DOHH2 (cell line): ENCODE results near the gene MZB1.

Experiments used
- EZH2phosphoT487 ChIP-seq: fragments of 200-600 bp; sonication (generic); IDR thresholded peaks from 2 replicates; pipeline ENCODE4 v1.6.1; 2017; ENCODE audit warnings: borderline replicate concordance, mild to moderate bottlenecking, antibody characterized with exemption, low read length, moderate library complexity, mixed read lengths
- TF ChIP-seq, protein P1 (sequence below): fragments of 200-600 bp; sonication (generic); IDR thresholded peaks from one replicate; pipeline ENCODE4 v1.5.1; 2014; ENCODE audit warnings: antibody characterized with exemption, mild to moderate bottlenecking, low read depth, low read length; ENCODE audit not compliant: poor library complexity, severe bottlenecking

DNA sequence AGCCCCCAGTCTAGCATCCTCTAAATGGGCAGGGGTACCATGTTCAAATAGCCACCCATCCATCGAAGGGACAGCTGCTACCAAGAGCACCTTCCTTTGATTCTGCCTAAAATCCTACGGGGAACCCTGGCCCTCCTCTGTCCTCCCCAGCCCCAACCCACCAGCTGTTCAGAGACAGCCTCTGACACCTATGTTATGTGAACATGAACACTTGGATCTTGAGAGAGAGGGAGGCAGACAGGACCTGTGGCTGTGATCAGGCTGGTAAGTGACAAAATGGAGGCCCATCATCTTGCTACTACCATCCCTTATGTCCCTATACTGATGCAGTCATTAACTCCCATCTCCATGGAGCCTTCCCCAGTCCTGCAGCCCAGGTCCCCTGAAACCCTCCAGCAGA lies 14.8 kb downstream of the MZB1 start:
- TF ChIP-seq, protein P1, sequence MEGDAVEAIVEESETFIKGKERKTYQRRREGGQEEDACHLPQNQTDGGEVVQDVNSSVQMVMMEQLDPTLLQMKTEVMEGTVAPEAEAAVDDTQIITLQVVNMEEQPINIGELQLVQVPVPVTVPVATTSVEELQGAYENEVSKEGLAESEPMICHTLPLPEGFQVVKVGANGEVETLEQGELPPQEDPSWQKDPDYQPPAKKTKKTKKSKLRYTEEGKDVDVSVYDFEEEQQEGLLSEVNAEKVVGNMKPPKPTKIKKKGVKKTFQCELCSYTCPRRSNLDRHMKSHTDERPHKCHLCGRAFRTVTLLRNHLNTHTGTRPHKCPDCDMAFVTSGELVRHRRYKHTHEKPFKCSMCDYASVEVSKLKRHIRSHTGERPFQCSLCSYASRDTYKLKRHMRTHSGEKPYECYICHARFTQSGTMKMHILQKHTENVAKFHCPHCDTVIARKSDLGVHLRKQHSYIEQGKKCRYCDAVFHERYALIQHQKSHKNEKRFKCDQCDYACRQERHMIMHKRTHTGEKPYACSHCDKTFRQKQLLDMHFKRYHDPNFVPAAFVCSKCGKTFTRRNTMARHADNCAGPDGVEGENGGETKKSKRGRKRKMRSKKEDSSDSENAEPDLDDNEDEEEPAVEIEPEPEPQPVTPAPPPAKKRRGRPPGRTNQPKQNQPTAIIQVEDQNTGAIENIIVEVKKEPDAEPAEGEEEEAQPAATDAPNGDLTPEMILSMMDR = peak; percentile 29
- no peak for TF ChIP-seq EZH2phosphoT487
